Endothelial cell of umbilical vein (primary cell): Measurements from ENCODE around the gene FLACC1.

Source experiments
- EZH2 ChIP-seq: IDR thresholded peaks from 2 replicates; pipeline ENCODE4 v1.6.1; 2012; ENCODE audit warnings: borderline replicate concordance, low read depth, mild to moderate bottlenecking, moderate library complexity, low read length, inconsistent platforms; ENCODE audit not compliant: severe bottlenecking
- JUN ChIP-seq: IDR thresholded peaks from 2 replicates; pipeline ENCODE4 v1.6.1; 2011; ENCODE audit warnings: borderline replicate concordance, low read depth; ENCODE audit not compliant: insufficient read length, insufficient read depth
- MYC ChIP-seq: IDR thresholded peaks from one replicate; pipeline ENCODE4 v1.6.1; 2011; ENCODE audit warnings: mild to moderate bottlenecking, low read depth, low read length
- POLR2A ChIP-seq: IDR thresholded peaks from 2 replicates; pipeline ENCODE4 v1.6.1; 2012; ENCODE audit warnings: low read depth, mild to moderate bottlenecking, control low read depth, low read length
- POLR2AphosphoS5 ChIP-seq: IDR thresholded peaks from 2 replicates; pipeline ENCODE4 v1.6.1; 2012; ENCODE audit warnings: low read depth, mild to moderate bottlenecking, control low read depth, low read length, moderate library complexity; ENCODE audit not compliant: insufficient read depth
- TF ChIP-seq, protein P1 (sequence below), 2 donors: IDR thresholded peaks; 1 replicate in 1 of 2; 2 replicates in 1 of 2; pipeline ENCODE4 v1.5.1; 2011; ENCODE audit warnings: low read length in 2 of 2, mild to moderate bottlenecking in 2 of 2, moderate library complexity in 2 of 2, control low read depth in 1 of 2, inconsistent platforms in 1 of 2, low read depth in 1 of 2; ENCODE audit not compliant: insufficient read depth in 1 of 2; ENCODE audit errors: extremely low read depth in 1 of 2
- TF ChIP-seq, protein P2 (sequence below): IDR thresholded peaks from 2 replicates; pipeline ENCODE4 v1.6.1; 2011; ENCODE audit not compliant: insufficient read depth, insufficient read length

DNA sequence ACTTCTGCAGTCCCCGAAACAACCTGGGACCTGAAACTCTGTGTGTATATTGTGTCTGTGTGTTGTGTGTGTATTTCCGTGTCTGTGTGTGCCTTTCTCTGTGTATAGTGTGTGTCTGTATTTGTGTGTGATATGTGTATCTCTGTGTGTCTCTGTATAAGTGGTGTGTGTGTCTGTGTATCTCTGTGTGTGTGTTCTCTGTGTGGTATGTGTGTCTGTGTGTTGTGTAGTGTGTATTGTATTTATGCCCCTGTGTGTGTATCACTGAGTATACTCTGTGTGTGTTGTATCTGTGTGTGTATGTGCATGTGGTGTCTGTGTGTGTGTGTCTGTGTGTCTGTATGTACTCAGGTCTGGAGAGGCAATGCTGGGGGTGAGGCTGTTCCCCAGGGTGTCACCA lies 85.2 kb downstream of the FLACC1 start:
- TF ChIP-seq, protein P1, sequence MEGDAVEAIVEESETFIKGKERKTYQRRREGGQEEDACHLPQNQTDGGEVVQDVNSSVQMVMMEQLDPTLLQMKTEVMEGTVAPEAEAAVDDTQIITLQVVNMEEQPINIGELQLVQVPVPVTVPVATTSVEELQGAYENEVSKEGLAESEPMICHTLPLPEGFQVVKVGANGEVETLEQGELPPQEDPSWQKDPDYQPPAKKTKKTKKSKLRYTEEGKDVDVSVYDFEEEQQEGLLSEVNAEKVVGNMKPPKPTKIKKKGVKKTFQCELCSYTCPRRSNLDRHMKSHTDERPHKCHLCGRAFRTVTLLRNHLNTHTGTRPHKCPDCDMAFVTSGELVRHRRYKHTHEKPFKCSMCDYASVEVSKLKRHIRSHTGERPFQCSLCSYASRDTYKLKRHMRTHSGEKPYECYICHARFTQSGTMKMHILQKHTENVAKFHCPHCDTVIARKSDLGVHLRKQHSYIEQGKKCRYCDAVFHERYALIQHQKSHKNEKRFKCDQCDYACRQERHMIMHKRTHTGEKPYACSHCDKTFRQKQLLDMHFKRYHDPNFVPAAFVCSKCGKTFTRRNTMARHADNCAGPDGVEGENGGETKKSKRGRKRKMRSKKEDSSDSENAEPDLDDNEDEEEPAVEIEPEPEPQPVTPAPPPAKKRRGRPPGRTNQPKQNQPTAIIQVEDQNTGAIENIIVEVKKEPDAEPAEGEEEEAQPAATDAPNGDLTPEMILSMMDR (IDR thresholded peaks at IDR 0.05; ENCODE audit: extremely low read depth in 1 of 2, insufficient read depth in 1 of 2, low read depth in 1 of 2, low read length in 2 of 2) = no peak
- TF ChIP-seq EZH2 (no peak), POLR2A (no peak), POLR2AphosphoS5 (no peak), JUN (no peak), MYC (no peak)
- TF ChIP-seq, protein P2, sequence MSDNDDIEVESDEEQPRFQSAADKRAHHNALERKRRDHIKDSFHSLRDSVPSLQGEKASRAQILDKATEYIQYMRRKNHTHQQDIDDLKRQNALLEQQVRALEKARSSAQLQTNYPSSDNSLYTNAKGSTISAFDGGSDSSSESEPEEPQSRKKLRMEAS = no peak
